GM12892 (cell line): Measurements from ENCODE around the gene OCA2.

Source experiments
- POLR2A ChIP-seq: IDR thresholded peaks from 2 replicates; pipeline ENCODE4 v1.6.1; 2011; ENCODE audit warnings: low read depth, low read length, control low read depth
- POLR2AphosphoS5 ChIP-seq: IDR thresholded peaks from 2 replicates; pipeline ENCODE4 v1.6.1; 2011; ENCODE audit warnings: low read depth, low read length, control low read depth

DNA sequence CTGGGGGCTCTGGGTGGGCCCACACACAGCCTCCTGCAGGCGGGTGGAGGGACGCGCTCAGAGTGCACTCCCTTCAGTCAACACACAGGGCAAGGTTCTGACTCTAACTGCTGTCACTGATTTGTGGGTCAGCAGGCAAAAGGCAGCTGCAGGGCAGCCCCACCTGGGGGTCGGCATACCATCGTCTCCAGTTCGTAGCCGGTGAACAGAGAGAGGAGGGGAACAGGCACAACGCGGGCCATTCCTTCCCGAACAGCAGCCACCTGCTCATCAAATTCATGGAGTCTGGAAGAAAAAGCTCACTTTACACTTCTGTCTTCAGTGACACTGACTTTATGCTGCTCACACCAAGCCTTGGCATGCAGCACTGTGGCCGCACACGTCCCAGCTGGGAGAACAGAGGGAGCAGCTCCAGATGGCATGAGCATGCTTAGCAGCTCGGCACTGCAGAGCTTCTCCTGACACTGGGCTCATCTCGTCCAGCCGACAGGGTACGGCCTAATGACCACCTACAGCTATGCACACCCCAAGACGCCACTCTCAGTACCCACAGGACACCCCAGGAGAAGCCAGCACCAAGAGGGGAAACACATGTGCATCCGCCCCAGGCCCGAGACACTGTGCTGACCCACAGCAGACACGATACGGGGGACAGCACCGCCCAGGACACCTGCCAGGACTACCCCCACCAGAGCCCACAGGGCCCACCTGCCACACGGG is 14.4 kb upstream of the OCA2 start:
- TF ChIP-seq POLR2A (no peak), POLR2AphosphoS5 (no peak)
